ENCODE data around the gene MARCHF3.

DNA sequence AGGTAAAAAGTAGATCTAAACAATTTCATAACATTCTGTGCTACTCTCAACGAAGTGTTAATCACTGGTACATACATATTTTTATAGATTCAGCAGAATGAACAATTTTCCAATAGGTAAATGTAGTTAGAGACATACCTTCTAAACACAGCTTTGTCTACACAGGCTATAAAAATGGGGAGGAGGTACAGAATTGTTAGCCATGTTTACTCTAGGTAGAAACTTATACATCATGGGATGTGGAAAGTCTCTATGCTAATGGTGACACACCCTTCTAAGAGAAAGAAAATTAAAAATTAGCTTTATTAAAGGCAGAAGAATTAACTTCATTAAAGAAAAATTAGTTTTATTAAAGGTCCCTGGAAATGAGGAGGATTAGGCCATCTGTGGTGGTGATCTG, 31.2 kb upstream of the MARCHF3 start:
- TF ChIP-seq, protein P1, sequence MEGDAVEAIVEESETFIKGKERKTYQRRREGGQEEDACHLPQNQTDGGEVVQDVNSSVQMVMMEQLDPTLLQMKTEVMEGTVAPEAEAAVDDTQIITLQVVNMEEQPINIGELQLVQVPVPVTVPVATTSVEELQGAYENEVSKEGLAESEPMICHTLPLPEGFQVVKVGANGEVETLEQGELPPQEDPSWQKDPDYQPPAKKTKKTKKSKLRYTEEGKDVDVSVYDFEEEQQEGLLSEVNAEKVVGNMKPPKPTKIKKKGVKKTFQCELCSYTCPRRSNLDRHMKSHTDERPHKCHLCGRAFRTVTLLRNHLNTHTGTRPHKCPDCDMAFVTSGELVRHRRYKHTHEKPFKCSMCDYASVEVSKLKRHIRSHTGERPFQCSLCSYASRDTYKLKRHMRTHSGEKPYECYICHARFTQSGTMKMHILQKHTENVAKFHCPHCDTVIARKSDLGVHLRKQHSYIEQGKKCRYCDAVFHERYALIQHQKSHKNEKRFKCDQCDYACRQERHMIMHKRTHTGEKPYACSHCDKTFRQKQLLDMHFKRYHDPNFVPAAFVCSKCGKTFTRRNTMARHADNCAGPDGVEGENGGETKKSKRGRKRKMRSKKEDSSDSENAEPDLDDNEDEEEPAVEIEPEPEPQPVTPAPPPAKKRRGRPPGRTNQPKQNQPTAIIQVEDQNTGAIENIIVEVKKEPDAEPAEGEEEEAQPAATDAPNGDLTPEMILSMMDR (IDR thresholded peaks at IDR 0.05; ENCODE audit: low read length): no peak
- no peak for TF ChIP-seq EZH2 (optimal IDR thresholded peaks at IDR 0.05; ENCODE audit: low read depth, low read length)

Data from MM.1S (cell line).